DOHH2 (cell line): ENCODE data around the gene TNFAIP2.

Source experiments
- CTCF ChIP-seq: fragments of 200-600 bp; sonication (generic); IDR thresholded peaks from one replicate; pipeline ENCODE4 v1.5.1; 2014; ENCODE audit warnings: antibody characterized with exemption, mild to moderate bottlenecking, low read depth, low read length; ENCODE audit not compliant: poor library complexity, severe bottlenecking
- EZH2phosphoT487 ChIP-seq: fragments of 200-600 bp; sonication (generic); IDR thresholded peaks from 2 replicates; pipeline ENCODE4 v1.6.1; 2017; ENCODE audit warnings: borderline replicate concordance, mild to moderate bottlenecking, antibody characterized with exemption, low read length, moderate library complexity, mixed read lengths

GRCh38 chr14:103108749-103109207 is 14.5 kb upstream of the TNFAIP2 start:
- TF ChIP-seq CTCF (no peak), EZH2phosphoT487 (no peak)
